ENCODE results near the gene LEAP2.

DNA sequence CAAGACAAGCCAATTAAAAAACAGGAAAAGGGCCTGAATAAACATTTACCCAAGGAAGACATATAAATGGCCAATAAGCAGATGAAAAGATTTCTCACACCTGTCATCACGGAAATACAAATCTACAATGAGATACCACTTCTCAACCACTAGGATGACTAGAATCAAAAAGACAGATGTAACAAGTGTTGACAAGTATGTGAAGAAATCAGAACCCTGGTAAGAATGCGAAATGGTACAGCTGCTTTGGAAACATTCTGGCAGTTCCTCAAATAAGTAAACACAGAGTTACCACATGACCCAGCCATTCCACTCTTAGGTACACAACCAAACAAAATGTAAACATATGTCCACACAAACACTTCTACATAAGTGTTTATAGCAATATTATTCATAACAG is 32.5 kb downstream of the LEAP2 start:
- TF ChIP-seq, protein P1, sequence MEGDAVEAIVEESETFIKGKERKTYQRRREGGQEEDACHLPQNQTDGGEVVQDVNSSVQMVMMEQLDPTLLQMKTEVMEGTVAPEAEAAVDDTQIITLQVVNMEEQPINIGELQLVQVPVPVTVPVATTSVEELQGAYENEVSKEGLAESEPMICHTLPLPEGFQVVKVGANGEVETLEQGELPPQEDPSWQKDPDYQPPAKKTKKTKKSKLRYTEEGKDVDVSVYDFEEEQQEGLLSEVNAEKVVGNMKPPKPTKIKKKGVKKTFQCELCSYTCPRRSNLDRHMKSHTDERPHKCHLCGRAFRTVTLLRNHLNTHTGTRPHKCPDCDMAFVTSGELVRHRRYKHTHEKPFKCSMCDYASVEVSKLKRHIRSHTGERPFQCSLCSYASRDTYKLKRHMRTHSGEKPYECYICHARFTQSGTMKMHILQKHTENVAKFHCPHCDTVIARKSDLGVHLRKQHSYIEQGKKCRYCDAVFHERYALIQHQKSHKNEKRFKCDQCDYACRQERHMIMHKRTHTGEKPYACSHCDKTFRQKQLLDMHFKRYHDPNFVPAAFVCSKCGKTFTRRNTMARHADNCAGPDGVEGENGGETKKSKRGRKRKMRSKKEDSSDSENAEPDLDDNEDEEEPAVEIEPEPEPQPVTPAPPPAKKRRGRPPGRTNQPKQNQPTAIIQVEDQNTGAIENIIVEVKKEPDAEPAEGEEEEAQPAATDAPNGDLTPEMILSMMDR (IDR thresholded peaks at IDR 0.05) = no peak
- no peak for TF ChIP-seq POLR2AphosphoS5 (IDR thresholded peaks at IDR 0.05; ENCODE audit: insufficient read depth in 1 of 2, low read depth in 1 of 2)

Data from vagina (tissue), 2 donors.